Adrenal gland (tissue), 12 donors: Measurements from ENCODE around the gene EIF5B. TPM values are rescaled to one million over a fixed set of nuclear protein-coding genes. Genes with fewer than 3 reads are reported as not detected.
A peak's percentile ranks its signal among the peaks of the same experiment; 100 is the strongest.
"Not testable (repeated sequence)": the region's sequence is repeated elsewhere in the genome, so short reads cannot be mapped to it uniquely, and the experiment has no call there.

ENCODE experiments used
- DNase-seq, 7 donors: peaks; one replicate each; pipeline ENCODE4 v3.0.0-alpha.2; 2019 to 2020
- H3K27ac ChIP-seq, 5 donors: fragments of 200-600 bp; sonication (generic) in 4 of 5; 1 replicate in 3 of 5; 2 replicates in 2 of 5; pipeline versions ENCODE4 v1.5.1 to v1.8.0; 2016 to 2020; ENCODE audit warnings: mild to moderate bottlenecking in 1 of 5
- H3K27me3 ChIP-seq: fragments of 200-600 bp; 2 replicates; pipeline ENCODE4 v1.8.0; 2021
- H3K36me3 ChIP-seq, 2 donors: fragments of 200-600 bp; replicated peaks in 1 of 2; 1 replicate in 1 of 2; 2 replicates in 1 of 2; pipeline versions ENCODE4 v1.5.1 to v1.8.0; 2018 to 2022
- H3K4me1 ChIP-seq, 2 donors: fragments of 200-600 bp; replicated peaks in 1 of 2; 1 replicate in 1 of 2; 2 replicates in 1 of 2; pipeline versions ENCODE4 v1.5.1 to v1.8.0; 2018 to 2021
- H3K4me3 ChIP-seq, 4 donors: fragments of 200-600 bp; sonication (generic) in 3 of 4; one replicate each; pipeline ENCODE4 v1.5.1; 2016 to 2018
- H3K9me3 ChIP-seq, 3 donors: fragments of 200-600 bp; sonication (generic) in 1 of 3; replicated peaks in 1 of 3; 1 replicate in 2 of 3; 2 replicates in 1 of 3; pipeline versions ENCODE4 v1.5.1 to v1.8.0; 2016 to 2021
- CTCF ChIP-seq, 6 experiments: fragments of 450-650 bp in 4 of 6; fragments of 200-600 bp in 2 of 6; sonication (generic) in 1 of 6; IDR thresholded peaks; 1 replicate in 5 of 6; 2 replicates in 1 of 6; pipeline versions ENCODE4 v1.5.1 to v1.8.0; 2016 to 2021; ENCODE audit warnings: antibody characterized with exemption in 6 of 6, mild to moderate bottlenecking in 2 of 6, moderate library complexity in 1 of 6
- POLR2A ChIP-seq, 2 donors: fragments of 450-650 bp; IDR thresholded peaks; one replicate each; pipeline ENCODE4 v1.6.1; 2017; ENCODE audit warnings: antibody characterized with exemption in 2 of 2, mild to moderate bottlenecking in 2 of 2, moderate library complexity in 1 of 2
- WGBS, 4 donors: extraction: QIAGEN DNeasy Blood & Tissue Kit in 2 of 4; methylation state at CpG; one replicate each; pipeline versions ENCODE4 v1.1.5 to v1.1.7; 2013 to 2017; 5-methylcytosine and 5-hydroxymethylcytosine counted together
- intact Hi-C, 2 donors: fragments of 100-400 bp; cut with DNase I; formaldehyde crosslinking; loops; one replicate each; pipeline versions ENCODE4 v1.14.1 to v1.15.0; 2022 to 2023
- polyA plus RNA-seq, 3 donors: library from polyadenylated mRNA; stranded (reverse); fragments of 200-250 nt in 2 of 3; fragments of 350-450 nt in 1 of 3; fragmentation: Illumina TruSeq in 1 of 3; extraction: RNeasy Lipid Tissue Mini Kit (QIAGEN cat#74804) in 1 of 3; gene quantifications; one replicate each; pipeline ENCODE4 v1.2.3, GENCODE V29; 2013 to 2014
- total RNA-seq, 9 donors: library from RNA; depleted of rRNA in 4 of 9; stranded (reverse); fragments of >200 nt in 4 of 9; fragments of 120-200 nt in 1 of 9; fragmentation: NEBNext Ultra II Directional in 1 of 9; extraction: Animal tissue kit (Norgen Biotek cat#: 25700) in 1 of 9; gene quantifications; one replicate each; pipeline versions ENCODE4 v1.1.0 to v1.2.4, GENCODE V29; 2013 to 2023
- donor health status: healthy with polysubstance abuse.
- donor health status: Bipolar disorder and iron deficiency.
- donor health status: DM: yes; HTN: yes; CAD: no.
- donor health status: DM: no; HTN: no; CAD: no.
- donor health status: DM: no; HTN: no; CAD: no.
- donor health status: DM: yes; HTN: yes; CAD: no.

The EIF5B gene
- total and polyA plus RNA-seq, 12 donors: 11.1 to 71.3 (median 27.4) TPM

DNA sequence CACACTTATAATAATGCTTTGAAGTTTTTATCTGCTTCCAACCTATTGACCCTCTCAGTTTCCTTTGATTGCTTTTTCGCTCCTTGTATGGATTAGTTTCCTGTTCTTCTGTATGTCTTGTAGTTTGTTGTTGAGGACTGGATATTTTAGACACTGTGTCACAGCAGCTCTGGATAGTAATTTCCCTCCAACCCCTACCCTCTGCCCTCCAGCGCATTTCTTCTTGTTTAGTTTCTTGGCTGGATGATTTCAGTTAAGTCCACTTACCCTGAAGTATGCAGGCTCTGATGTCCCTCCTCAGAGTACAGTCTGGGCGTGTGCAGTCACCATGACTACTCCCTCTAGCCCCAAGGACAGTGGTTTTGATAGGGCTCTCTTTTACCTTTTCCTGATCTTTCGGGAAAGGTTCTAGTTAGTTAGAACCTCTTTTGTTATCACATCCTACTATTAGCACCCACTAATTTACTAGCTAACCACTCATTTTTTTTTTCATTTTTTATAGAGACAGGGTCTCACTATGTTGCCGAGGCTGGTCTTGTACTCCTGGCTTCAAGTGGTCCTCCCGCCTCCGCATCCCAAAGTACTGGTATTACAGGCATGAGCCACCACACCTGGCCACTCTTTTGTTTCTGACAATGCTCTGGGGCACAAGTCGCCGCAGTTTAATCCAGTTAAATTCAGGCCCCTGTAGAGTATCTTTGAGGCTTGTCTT, 19.9 kb upstream of the EIF5B start:
- Histone ChIP-seq H3K4me1 (no peaks in the 10 kb centered on the region), H3K27ac (no peak overlapping the region), H3K4me3 (no peak overlapping the region), H3K27me3 (no peaks in the 10 kb centered on the region), H3K9me3 (no peaks in the 10 kb centered on the region), H3K36me3 (peaks cover 0 to 41% of the 10 kb centered on the region in 2 donors)
- WGBS, 4 donors: 97 to 98% (median 97%) methylated on average over 9 of the region's 9 CpGs
- intact Hi-C loops: no loop called here
- no peak for TF ChIP-seq POLR2A (IDR thresholded peaks at IDR 0.05)
- no peak for TF ChIP-seq CTCF (IDR thresholded peaks at IDR 0.05)
- no peak for DNase-seq

GRCh38 chr2:99317873-99318200, 19.4 kb upstream of the EIF5B start:
- H3K27me3 ChIP-seq: not testable (repeated sequence)

GRCh38 chr2:99325384-99325783, 11.8 kb upstream of the EIF5B start:
- no peak overlapping the region for H3K27ac ChIP-seq
- H3K27me3 ChIP-seq: no peaks in the 10 kb centered on the region
- H3K4me1 ChIP-seq: no peaks in the 10 kb centered on the region
- WGBS, 4 donors: 88 to 98% (median 95%) methylated on average over 5 of the region's 5 CpGs
- H3K9me3 ChIP-seq: no peaks in the 10 kb centered on the region
- DNase-seq: no peak
- no peak for TF ChIP-seq CTCF (IDR thresholded peaks at IDR 0.05)
- TF ChIP-seq POLR2A (IDR thresholded peaks at IDR 0.05): no peak
- H3K4me3 ChIP-seq: no peak overlapping the region
- intact Hi-C loops: no loop called here
- peaks cover 0 to 91% of the 10 kb centered on the region in 2 donors for H3K36me3 ChIP-seq

More at GRCh38 chr2:99317873-99318200, 19.4 kb upstream of the EIF5B start:
- H3K9me3 ChIP-seq, H3K4me3 ChIP-seq, H3K27ac ChIP-seq, intact Hi-C loops, DNase-seq, H3K4me1 ChIP-seq: not testable (repeated sequence)
- peaks cover 0 to 46% of the 10 kb centered on the region in 2 donors for H3K36me3 ChIP-seq
- WGBS, 4 donors: 97 to 100% (median 98%) methylated on average over 7 of the region's 7 CpGs

- DNase-seq: peak; percentile 99 to 100 (median 99)
- Histone ChIP-seq H3K27ac (peak within 1 kb of the TSS; percentile 81 to 96 (median 92)), H3K9me3 (no peaks in the 10 kb centered on the region), H3K4me3 (peak within 1 kb of the TSS; percentile 52 to 80 (median 72)), H3K4me1 (peaks cover 12 to 26% of the 10 kb centered on the region in 2 donors), H3K36me3 (peaks cover 0 to 20% of the 10 kb centered on the region in 2 donors), H3K27me3 (no peaks in the 10 kb centered on the region)
- 0% methylated on average over 18 to 60 of the region's 60 CpGs for WGBS, 4 donors
- intact Hi-C loops: loop anchor here in 1 of 2 donors (5.0 to 10.0 kb wide), 2 partner anchors 151 to 156 kb away; partner anchors contain the start of genes MITD1, MRPL30 and REV1
- TF ChIP-seq CTCF (IDR thresholded peaks at IDR 0.05) (no peak), POLR2A (IDR thresholded peaks at IDR 0.05) (peak in 1 of 2 donors; percentile 97)
These were observed 1.0 kb upstream of the EIF5B start, which contains the start of gene TXNDC9 for GRCh38 chr2:99335911-99336803. TSS of gene TXNDC9 (minus strand) at chr2:99336333. CDS start at chr2:99333210, 3,123 bp downstream.
